HG02763 (cell line): ENCODE data around the gene UBXN6.

Experiments
- ATAC-seq: cut with Tn5 transposase; IDR thresholded peaks from one replicate; pipeline ENCODE4 v1.9.1; 2021; ENCODE audit warnings: mild to moderate bottlenecking, moderate library complexity; ENCODE audit not compliant: unreplicated experiment

The UBXN6 gene

DNA sequence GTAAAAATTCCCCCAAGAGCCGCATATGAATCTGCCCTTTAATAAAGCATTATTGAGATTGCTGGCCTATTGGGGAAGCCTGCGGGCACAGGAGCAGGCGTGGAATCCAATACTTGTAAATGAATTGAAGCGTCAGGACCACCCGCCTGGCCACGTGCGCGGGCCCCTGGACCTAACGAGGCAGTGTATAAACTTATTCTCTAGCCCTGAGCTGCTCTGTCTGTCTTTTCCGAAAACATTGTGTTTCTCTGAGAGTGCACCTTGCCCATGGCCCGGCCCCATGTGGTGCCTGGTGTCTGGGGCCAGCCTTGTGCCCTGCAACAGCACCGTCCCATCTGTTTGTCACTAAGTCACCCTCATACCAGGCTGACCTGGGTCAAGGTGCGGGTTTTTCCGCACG is 14.4 kb downstream of the UBXN6 start:
- no peak for ATAC-seq

DNA sequence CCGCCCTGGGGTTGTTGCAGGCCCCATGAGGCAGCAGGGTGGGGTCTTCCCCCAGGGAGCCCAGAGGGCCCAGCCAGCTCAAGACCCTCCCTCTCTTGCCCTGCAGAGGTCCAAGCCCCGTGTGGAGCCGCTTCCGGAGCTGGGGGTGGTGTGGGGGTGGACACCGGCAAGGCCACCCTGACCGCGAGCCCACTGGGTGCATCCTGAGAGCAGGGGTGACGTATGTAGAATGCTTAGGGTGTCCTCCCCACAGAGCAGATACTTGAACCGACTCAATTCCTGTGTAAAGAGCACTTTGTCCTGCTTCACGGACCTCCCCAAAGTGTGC is 14.8 kb downstream of the UBXN6 start:
- no peak for ATAC-seq

DNA sequence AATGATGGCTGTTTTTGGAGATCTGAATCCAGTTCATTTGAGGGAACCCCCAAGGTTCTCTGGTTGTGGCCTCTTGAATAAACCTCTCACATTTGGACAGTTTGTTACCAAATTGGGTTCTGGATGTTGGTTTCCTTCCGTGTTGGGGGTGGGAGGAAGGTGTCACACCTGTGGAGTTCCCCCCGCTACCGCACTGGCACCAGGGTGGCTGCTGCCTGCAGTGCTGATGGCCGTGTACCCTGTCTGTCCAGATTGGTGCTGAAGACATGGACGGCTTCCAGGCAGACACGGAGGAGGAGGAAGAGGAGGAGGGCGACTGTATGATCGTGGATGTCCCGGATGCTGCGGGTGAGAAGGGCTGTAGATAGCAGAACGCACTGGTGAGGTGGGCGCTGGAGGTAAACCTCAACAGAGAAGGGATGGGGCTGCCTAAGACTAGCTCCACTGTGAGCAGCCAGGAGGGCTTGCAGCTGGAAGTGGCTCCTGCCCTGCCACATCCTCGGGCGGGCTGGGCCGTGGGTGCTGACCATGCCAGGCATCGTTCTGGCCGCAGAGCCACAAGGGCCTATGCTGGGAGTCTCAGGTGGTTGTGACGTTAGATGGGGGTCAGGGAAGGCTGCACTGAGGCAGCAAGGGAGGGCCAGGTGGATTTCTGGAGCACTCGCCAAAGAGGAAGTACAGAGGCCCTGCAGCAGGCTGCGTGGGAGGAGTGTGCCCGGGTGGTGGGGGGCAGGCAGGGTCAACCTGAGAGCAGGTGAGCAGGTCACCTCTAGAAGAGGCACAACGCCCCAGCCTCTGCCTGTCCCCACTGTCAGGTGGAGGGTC is 15.4 kb downstream of the UBXN6 start:
- no peak for ATAC-seq

DNA sequence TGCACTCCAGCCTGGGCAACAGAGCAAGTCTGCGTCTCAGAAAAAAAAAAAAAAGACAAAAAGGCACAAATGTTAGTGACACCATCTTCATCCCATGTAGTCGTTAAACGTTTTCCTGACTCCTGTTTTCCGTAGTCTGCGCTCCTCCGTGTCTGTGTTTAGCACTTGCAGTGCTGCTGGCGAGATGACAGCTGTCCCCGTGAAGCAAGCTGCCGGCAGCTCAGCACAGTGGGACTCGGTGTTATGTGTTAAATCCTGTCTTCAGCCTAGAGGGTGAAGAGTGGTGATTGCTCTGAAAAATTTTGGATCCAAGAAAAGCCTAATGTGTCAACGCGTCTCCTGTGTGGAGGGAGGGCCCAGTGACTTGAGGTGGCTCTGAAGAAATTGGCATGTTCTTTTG is 18.4 kb downstream of the UBXN6 start:
- ATAC-seq, result no peak

DNA sequence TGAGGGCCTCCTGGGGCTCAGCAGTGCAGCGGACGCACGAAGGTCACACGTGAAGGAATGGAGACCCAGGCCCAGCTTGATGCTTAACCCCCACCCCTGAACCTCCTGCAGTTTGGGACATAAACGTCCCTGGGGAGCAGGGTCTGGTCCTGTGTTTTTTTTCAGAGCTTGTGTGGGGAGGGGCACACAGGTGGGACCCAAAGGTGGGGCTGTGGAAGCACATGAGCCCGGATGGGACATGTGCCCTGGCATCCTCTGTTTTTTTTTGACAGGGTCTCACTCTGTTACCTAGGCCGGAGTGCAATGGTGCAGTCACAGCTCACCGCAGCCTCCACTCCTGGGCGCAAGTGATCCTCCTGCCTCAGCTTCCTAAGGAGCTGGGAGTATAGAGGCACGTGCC is 20.5 kb downstream of the UBXN6 start:
- ATAC-seq, result no peak

- ATAC-seq, result no peak
Observed at GRCh38 chr19:4436231-4436630, 21.4 kb downstream of the UBXN6 start.

DNA sequence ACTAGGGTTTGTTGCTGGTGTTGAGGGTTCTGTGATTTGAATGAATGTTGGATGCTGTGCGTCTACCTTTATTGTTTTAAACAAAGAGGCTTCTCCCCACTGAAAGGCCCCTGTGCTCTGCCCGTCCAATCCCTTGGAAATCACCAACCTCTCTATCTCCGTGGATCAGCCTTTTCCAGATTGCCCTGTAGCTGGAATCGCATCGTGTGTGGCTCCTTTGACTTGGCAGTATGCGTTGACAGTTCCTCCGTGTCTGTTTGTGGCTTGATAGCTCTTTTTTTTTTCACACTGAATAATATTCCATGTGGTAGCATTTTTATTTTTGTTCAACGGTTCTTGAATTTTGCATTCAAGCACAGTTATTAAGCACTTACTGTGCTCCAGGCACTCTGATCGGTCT is 23.2 kb downstream of the UBXN6 start:
- no peak for ATAC-seq

DNA sequence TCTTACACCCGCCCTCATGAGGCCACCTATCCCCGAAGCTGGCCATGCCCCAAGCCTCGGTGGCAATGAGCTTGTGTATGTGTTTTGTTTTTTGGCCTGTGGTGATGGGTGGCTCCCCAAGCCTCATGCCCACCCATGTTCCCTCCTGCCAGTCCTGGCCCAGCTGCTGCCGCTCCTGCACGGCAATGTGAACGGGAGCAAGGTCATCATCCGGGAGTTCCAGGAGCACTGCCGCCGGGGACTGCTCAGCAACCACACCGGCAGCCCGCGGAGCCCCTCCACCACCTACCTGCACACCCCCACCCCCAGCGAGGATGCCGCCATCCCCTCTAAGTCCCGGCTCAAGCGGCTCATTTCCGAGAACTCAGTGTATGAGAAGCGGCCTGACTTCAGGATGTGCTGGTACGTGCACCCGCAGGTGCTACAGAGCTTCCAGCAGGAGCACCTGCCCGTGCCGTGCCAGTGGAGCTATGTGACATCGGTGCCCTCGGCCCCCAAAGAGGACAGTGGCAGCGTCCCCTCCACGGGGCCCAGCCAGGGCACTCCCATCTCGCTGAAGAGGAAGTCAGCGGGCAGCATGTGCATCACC is 24.6 kb downstream of the UBXN6 start:
- no peak for ATAC-seq

DNA sequence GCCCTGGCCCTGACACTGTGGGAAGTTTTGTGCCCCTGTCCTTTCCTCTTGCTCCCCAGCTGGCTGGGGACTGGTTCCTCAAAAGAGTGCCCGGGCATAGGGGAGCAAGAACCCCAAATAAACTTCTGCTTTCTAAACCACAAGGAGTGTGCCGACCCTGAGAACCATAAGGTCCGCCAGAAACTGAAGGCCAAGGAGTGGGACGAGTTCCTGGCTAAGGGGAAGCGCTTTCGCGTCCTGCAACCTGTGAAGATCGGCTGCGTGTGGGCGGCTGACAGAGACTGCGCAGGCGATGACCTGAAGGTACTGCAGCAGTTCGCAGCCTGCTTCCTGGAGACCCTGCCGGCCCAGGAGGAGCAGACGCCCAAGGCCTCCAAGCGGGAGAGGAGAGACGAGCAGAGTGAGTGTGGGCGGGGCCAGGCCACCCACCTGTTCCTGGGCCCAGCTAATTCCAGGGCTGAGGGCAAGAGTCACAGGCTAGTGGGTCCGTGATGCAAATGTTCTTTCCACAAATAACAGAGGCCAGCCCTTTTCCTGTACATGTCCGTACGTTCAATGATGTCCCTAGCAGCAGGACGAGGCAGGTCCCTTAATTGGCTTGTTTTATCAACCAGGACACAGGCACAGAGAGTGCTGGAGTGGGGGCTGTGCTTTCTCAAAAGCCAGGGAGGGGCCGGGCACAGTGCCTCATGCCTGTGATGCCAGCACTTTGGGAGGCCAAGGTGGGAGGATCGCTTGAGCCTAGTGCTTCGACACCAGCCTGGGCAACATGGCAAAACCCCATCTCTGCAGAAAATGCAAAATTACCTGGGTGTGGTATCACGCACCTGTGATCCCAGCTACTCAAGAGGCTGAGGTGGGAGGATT is 25.6 kb downstream of the UBXN6 start:
- ATAC-seq, result no peak

DNA sequence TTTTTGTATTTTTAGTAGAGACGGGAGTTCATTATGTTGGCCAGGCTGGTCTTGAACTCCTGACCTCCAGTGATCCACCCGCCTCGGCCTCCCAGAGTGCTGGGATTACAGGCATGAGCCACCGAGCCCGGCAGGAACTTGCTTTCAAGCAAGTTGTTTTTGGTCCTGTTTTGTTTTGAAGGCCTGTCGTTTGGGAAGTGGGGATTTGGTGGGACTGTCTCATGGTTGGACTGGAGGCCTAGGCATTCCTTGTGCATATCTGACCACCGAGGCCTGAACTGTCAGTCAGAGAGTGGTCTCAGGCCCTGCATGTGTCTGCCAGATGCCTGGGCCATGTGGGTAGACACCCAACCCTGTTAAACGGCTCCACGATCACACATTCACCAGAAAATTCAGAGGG is 26.3 kb downstream of the UBXN6 start:
- ATAC-seq, result no peak

DNA sequence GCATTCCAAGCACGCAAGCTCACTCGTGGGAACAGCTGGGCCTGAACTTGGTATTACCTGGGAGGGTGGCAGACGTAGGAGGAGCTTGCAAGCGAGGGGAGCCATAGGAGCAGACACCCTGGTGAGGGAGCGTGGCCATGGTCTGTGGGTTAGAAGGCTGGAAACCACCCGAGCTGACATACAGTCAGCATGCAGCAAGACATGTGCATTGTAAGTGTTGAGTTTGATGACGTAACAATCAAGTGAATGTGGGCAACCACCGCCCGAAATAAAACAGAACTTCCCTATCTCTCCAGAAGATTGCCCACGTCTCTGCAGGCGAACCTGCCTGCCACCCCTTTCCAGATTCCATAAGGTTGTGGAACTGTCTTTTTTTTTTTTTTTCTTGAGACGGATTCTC is 26.8 kb downstream of the UBXN6 start:
- no peak for ATAC-seq

GRCh38 chr19:4429771-4430171 is 27.8 kb downstream of the UBXN6 start:
- no peak for ATAC-seq

DNA sequence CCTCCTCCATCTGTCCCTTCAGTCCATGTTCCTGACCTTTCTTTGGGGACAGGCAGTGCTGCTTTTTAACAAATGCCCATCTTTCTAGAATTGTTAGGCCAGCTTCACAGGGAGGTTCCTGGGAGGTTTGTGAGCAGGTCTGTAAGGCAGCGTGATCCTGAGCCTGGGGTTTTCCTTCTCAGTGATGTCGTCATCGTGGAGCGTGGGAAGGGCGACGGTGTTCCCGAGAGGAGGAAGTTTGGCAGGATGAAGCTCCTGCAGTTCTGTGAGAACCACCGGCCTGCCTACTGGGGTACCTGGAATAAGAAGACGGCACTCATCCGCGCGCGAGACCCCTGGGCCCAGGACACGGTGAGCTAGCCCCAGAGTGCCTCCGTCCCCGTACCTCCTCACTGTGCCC is 28.3 kb downstream of the UBXN6 start:
- ATAC-seq, result no peak

DNA sequence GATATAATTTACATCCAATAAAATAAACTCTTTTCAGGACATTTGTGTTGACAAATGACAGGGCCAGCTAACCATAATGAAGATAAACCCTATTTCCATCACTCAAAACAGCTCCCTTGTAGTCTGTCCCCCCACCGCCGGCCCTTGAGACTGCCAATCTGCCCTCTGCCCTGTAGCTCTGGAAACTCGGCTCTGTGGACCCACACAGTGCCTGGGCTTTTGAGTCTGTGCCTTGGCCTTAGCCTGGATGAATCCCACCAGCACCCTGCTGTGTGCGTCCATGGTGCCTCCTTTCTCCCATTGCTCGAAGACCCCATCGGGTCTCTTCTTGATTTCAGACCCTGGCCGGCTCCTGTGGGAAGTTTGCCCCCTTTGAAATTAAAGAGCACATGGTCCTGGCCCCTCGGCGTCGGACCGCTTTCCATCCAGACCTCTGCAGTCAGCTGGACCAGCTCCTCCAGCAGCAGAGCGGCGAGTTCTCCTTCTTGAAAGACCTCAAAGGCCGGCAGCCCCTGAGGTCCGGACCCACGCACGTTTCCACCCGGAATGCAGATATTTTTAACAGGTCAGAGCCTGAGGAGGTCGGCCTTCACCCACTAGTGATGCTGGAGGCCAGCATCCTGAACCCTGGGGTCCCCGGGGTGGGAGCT is 29.1 kb downstream of the UBXN6 start:
- no peak for ATAC-seq

- no peak for ATAC-seq
Observed at GRCh38 chr19:4425537-4425936, 32.1 kb downstream of the UBXN6 start.

DNA sequence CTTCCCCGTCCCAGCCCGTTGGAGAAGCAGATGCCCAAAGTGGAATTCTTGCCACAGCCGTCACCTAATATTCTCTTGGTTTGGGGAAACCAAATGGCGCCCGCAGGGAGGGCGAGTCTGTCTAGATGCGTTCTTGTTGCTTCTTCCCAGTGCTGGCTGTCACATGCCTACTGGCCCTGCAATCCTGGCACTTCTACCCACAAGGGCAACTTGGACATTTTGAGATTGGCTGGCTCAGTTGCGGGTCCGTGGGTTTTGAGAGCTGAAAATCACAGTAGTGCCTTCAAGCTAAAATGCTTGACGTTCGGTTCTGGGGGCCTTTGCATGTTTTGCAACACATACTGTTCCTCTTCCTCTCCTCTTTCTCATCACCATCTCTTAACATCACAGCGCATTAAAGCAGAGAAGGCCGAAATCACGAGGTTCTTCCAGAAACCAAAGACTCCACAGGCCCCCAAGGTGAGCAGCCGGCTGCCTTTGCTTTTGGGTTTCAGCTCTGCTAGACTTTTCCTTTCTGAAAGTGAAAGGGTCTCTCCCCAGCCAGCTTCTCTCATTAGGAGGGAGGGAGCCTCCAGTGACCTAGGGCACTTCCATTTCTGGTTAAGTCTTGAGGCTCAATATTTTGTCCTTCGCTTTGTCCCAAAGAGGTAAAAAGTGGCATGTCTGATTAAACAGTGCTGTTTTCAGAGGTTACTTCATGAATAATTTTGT is 34.0 kb downstream of the UBXN6 start:
- ATAC-seq, result no peak

DNA sequence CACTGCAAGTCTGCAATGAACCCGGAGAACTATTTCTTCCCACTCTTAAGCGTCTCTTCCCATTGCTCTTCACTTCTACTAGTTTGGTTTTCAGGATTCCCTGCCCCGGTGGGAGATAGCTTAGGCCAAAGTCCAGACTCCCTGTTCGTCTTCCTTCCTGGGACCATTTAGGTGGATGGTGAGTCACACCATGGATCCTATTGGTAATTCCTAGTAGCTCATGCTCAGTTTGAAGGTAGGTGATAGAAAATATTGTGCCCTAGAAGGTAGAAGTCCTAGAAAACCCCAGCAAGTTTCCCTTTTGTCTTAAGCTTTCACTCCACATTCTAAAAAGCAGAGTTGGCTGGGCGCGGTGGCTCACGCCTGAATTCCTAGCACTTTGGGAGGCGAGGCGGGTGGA is 41.3 kb downstream of the UBXN6 start:
- no peak for ATAC-seq

- ATAC-seq, result no peak
Observed at GRCh38 chr19:4415352-4415751, 42.2 kb downstream of the UBXN6 start.

- ATAC-seq, result no peak
Observed at GRCh38 chr19:4414800-4415321, 42.7 kb downstream of the UBXN6 start.

GRCh38 chr19:4414144-4414799 is 43.3 kb downstream of the UBXN6 start:
- no peak for ATAC-seq
